CD14-positive monocyte (primary cell): ENCODE results near the gene CAPS2. TPM values are rescaled to one million over a fixed set of nuclear protein-coding genes. Genes with fewer than 3 reads are reported as not detected.

Experiments used
- DNase-seq, 3 donors: peaks; one replicate each; pipeline ENCODE4 v3.0.0-alpha.2; 2011 to 2022
- H2AFZ ChIP-seq: 2 replicates; pipeline ENCODE4 v1.6.0; 2012; ENCODE audit warnings: mild to moderate bottlenecking, low read depth, low read length, inconsistent platforms; ENCODE audit not compliant: insufficient read depth, poor library complexity, severe bottlenecking
- H3K27ac ChIP-seq, 2 donors: 1 replicate in 1 of 2; 2 replicates in 1 of 2; pipeline ENCODE4 v1.5.1; 2012 to 2013; ENCODE audit warnings: low read length in 2 of 2, control low read depth in 1 of 2, inconsistent platforms in 1 of 2, low read depth in 1 of 2, mild to moderate bottlenecking in 1 of 2
- H3K27me3 ChIP-seq, 2 donors: one replicate each; pipeline versions ENCODE4 v1.6.0 to v1.6.1; 2011 to 2013; ENCODE audit warnings: low read length in 2 of 2; ENCODE audit not compliant: control insufficient read depth in 2 of 2, insufficient read depth in 2 of 2
- H3K36me3 ChIP-seq, 2 donors: replicated peaks in 1 of 2; 1 replicate in 1 of 2; 2 replicates in 1 of 2; pipeline versions ENCODE4 v1.5.1 to v1.6.1; 2012 to 2013; ENCODE audit warnings: low read length in 2 of 2, control low read depth in 1 of 2, inconsistent platforms in 1 of 2, mild to moderate bottlenecking in 1 of 2; ENCODE audit not compliant: insufficient read depth in 2 of 2, control insufficient read depth in 1 of 2
- H3K4me1 ChIP-seq, 2 donors: 1 replicate in 1 of 2; 2 replicates in 1 of 2; pipeline versions ENCODE4 v1.5.1 to v1.6.1; 2012 to 2013; ENCODE audit warnings: low read length in 2 of 2, control low read depth in 1 of 2, inconsistent platforms in 1 of 2, mild to moderate bottlenecking in 1 of 2, moderate library complexity in 1 of 2; ENCODE audit not compliant: insufficient read depth in 2 of 2, control insufficient read depth in 1 of 2
- H3K4me2 ChIP-seq: replicated peaks from 2 replicates; pipeline ENCODE3; 2012; ENCODE audit warnings: low read length, moderate library complexity, mild to moderate bottlenecking; ENCODE audit not compliant: poor library complexity, severe bottlenecking; ENCODE audit errors: extremely low read depth
- H3K4me3 ChIP-seq, 3 experiments: fragments of 200-600 bp in 1 of 3; sonication (generic) in 1 of 3; replicated peaks in 1 of 3; 1 replicate in 2 of 3; 2 replicates in 1 of 3; pipeline ENCODE4 v1.5.1; 2011 to 2013; ENCODE audit warnings: low read length in 3 of 3, mild to moderate bottlenecking in 3 of 3, control low read depth in 2 of 3, low read depth in 2 of 3, inconsistent platforms in 1 of 3, moderate library complexity in 1 of 3
- H3K79me2 ChIP-seq: 2 replicates; pipeline ENCODE4 v1.6.0; 2012; ENCODE audit warnings: mild to moderate bottlenecking, control low read depth, inconsistent platforms, low read length, moderate library complexity; ENCODE audit not compliant: insufficient read depth
- H3K9ac ChIP-seq: 2 replicates; pipeline ENCODE4 v1.6.0; 2017; ENCODE audit warnings: low read length, mild to moderate bottlenecking; ENCODE audit not compliant: insufficient read depth, poor library complexity, severe bottlenecking
- H3K9me3 ChIP-seq, 2 donors: replicated peaks in 1 of 2; 1 replicate in 1 of 2; 2 replicates in 1 of 2; pipeline versions ENCODE4 v1.5.1 to v1.6.1; 2012 to 2013; ENCODE audit warnings: low read length in 2 of 2, control low read depth in 1 of 2; ENCODE audit not compliant: control insufficient read depth in 1 of 2, insufficient read depth in 1 of 2
- H4K20me1 ChIP-seq: 2 replicates; pipeline ENCODE4 v1.6.0; 2012; ENCODE audit warnings: mild to moderate bottlenecking, low read length, control low read depth, moderate library complexity; ENCODE audit not compliant: insufficient read depth
- H3K27ac Mint-ChIP-seq, 7 donors: one replicate each; pipeline ENCODE4 v1.8.0; 2020; ENCODE audit warnings: mild to moderate bottlenecking in 7 of 7, mixed read lengths in 7 of 7, moderate library complexity in 6 of 7, inconsistent platforms in 2 of 7
- H3K27me3 Mint-ChIP-seq, 3 donors: one replicate each; pipeline ENCODE4 v1.8.0; 2021 to 2022; ENCODE audit warnings: low read depth in 3 of 3, mild to moderate bottlenecking in 3 of 3, mixed read lengths in 3 of 3, moderate library complexity in 3 of 3, inconsistent platforms in 1 of 3
- H3K36me3 Mint-ChIP-seq, 2 donors: one replicate each; pipeline ENCODE4 v1.8.0; 2020; ENCODE audit warnings: mixed read lengths in 2 of 2, inconsistent platforms in 1 of 2, mild to moderate bottlenecking in 1 of 2
- H3K4me1 Mint-ChIP-seq: one replicate; pipeline ENCODE4 v1.8.0; 2020; ENCODE audit warnings: mild to moderate bottlenecking, mixed read lengths
- H3K4me3 Mint-ChIP-seq, 2 donors: one replicate each; pipeline ENCODE4 v1.8.0; 2020; ENCODE audit warnings: mild to moderate bottlenecking in 2 of 2, mixed read lengths in 2 of 2, moderate library complexity in 1 of 2
- H3K9me3 Mint-ChIP-seq, 7 donors: one replicate each; pipeline ENCODE4 v1.8.0; 2020 to 2022; ENCODE audit warnings: mixed read lengths in 7 of 7, mild to moderate bottlenecking in 6 of 7, moderate library complexity in 6 of 7, inconsistent platforms in 2 of 7
- CTCF ChIP-seq: fragments of 200-600 bp; IDR thresholded peaks from one replicate; pipeline ENCODE4 v1.8.0; 2022; ENCODE audit warnings: antibody characterized with exemption, mild to moderate bottlenecking
- WGBS: methylation state at CpG from one replicate; pipeline ENCODE4 v1.1.5; 2013; ENCODE audit warnings: missing lambda C conversion rate; ENCODE audit not compliant: insufficient coverage; 5-methylcytosine and 5-hydroxymethylcytosine counted together
- intact Hi-C, 2 donors: fragments of 100-400 bp; cut with micrococcal nuclease; formaldehyde crosslinking; loops; one replicate each; pipeline versions ENCODE4 v1.15.0 to v1.15.1; 2023
- polyA plus RNA-seq, 3 donors: library from polyadenylated mRNA; depleted of rRNA in 1 of 3; unstranded in 2 of 3; stranded (reverse) in 1 of 3; fragments of 300-500 nt in 2 of 3; fragments of >200 nt in 1 of 3; fragmentation: Illumina TruSeq in 2 of 3; gene quantifications; 1 replicate in 2 of 3; 2 replicates in 1 of 3; pipeline ENCODE4 v1.2.3, GENCODE V29; 2012 to 2021

Gene CAPS2
- polyA plus RNA-seq, 3 donors, result 0.36 to 0.49 TPM; not detected in 1

GRCh38 chr12:75322464-75322863 is 7.7 kb downstream of the CAPS2 start:
- Histone ChIP-seq H3K9ac (no peak overlapping the region), H3K27ac (no peak overlapping the region), H3K79me2 (no peaks in the 10 kb centered on the region), H2AFZ (no peak overlapping the region), H3K4me2 (no peak overlapping the region), H4K20me1 (no peaks in the 10 kb centered on the region), H3K9me3 (no peaks in the 10 kb centered on the region), H3K4me1 (no peaks in the 10 kb centered on the region), H3K4me3 (no peak overlapping the region), H3K36me3 (no peaks in the 10 kb centered on the region), H3K27me3 (no peaks in the 10 kb centered on the region)
- no peaks in the 10 kb centered on the region for H3K36me3 Mint-ChIP-seq
- intact Hi-C loops, result no loop called here
- no peak for DNase-seq
- H3K27me3 Mint-ChIP-seq, result no peaks in the 10 kb centered on the region
- H3K27ac Mint-ChIP-seq, result no peak overlapping the region
- no CpG with 5 or more reads among the region's 1 CpG for WGBS
- H3K9me3 Mint-ChIP-seq, result no peaks in the 10 kb centered on the region
- no peaks in the 10 kb centered on the region for H3K4me1 Mint-ChIP-seq
- no peak overlapping the region for H3K4me3 Mint-ChIP-seq
- no peak for TF ChIP-seq CTCF

GRCh38 chr12:75317784-75318183 is 12.3 kb downstream of the CAPS2 start:
- Histone ChIP-seq H4K20me1 (no peaks in the 10 kb centered on the region), H3K79me2 (no peaks in the 10 kb centered on the region), H3K36me3 (no peaks in the 10 kb centered on the region), H3K27ac (no peak overlapping the region), H3K27me3 (no peaks in the 10 kb centered on the region), H2AFZ (no peak overlapping the region), H3K4me1 (no peaks in the 10 kb centered on the region), H3K9me3 (no peaks in the 10 kb centered on the region), H3K4me3 (no peak overlapping the region), H3K9ac (no peak overlapping the region), H3K4me2 (no peak overlapping the region)
- intact Hi-C loops, result no loop called here
- 100% methylated on average over 1 of the region's 3 CpGs for WGBS
- H3K9me3 Mint-ChIP-seq, result no peaks in the 10 kb centered on the region
- no peaks in the 10 kb centered on the region for H3K36me3 Mint-ChIP-seq
- no peaks in the 10 kb centered on the region for H3K27me3 Mint-ChIP-seq
- TF ChIP-seq CTCF, result no peak
- no peaks in the 10 kb centered on the region for H3K4me1 Mint-ChIP-seq
- no peak for DNase-seq
- no peak overlapping the region for H3K27ac Mint-ChIP-seq
- H3K4me3 Mint-ChIP-seq, result no peak overlapping the region
